GM12874 (cell line): Measurements from ENCODE around the gene THUMPD2.

ENCODE experiments used
- CTCF ChIP-seq: IDR thresholded peaks from 2 replicates; pipeline ENCODE4 v1.5.1; 2011; ENCODE audit warnings: low read depth, mild to moderate bottlenecking, control low read depth, low read length, moderate library complexity; ENCODE audit not compliant: insufficient read depth

THUMPD2 gene

GRCh38 chr2:39715095-39715494 is 64.0 kb downstream of the THUMPD2 start:
- TF ChIP-seq CTCF = no peak

- no peak for TF ChIP-seq CTCF
Observed at GRCh38 chr2:39712953-39713352, 66.1 kb downstream of the THUMPD2 start.

GRCh38 chr2:39710807-39711206 is 68.3 kb downstream of the THUMPD2 start:
- TF ChIP-seq CTCF = no peak

- TF ChIP-seq CTCF = no peak
Observed at GRCh38 chr2:39708003-39708402, 71.1 kb downstream of the THUMPD2 start.

GRCh38 chr2:39706945-39707344 is 72.1 kb downstream of the THUMPD2 start:
- no peak for TF ChIP-seq CTCF

GRCh38 chr2:39706312-39706711 is 72.7 kb downstream of the THUMPD2 start:
- no peak for TF ChIP-seq CTCF

- no peak for TF ChIP-seq CTCF
Observed at GRCh38 chr2:39705638-39706037, 73.4 kb downstream of the THUMPD2 start.

GRCh38 chr2:39704540-39704939 is 74.5 kb downstream of the THUMPD2 start:
- no peak for TF ChIP-seq CTCF
